Measurements from ENCODE around the gene FSTL4. TPM values are rescaled to one million over a fixed set of nuclear protein-coding genes. Genes with fewer than 3 reads are reported as not detected.

FSTL4 gene
- polyA plus RNA-seq, 1 donor from 2014 or later: 0.57 TPM

GRCh38 chr5:133421806-133422205, 190.5 kb downstream of the FSTL4 start:
- H3K27me3 ChIP-seq (ENCODE audit: insufficient read depth, low read depth, low read length): no peaks in the 10 kb centered on the region
- no peak overlapping the region for H3K4me2 ChIP-seq (ENCODE audit: low read length)
- H3K79me2 ChIP-seq (replicated peaks; ENCODE audit: insufficient read depth, low read length): no peaks in the 10 kb centered on the region
- H3K36me3 ChIP-seq (ENCODE audit: insufficient read depth, low read length): no peaks in the 10 kb centered on the region
- H3K9ac ChIP-seq (ENCODE audit: low read length): no peak overlapping the region
- H2AFZ ChIP-seq (ENCODE audit: low read depth, low read length): no peak overlapping the region
- no peak overlapping the region for H3K27ac ChIP-seq (ENCODE audit: low read length)
- TF ChIP-seq REST (IDR thresholded peaks at IDR 0.05; ENCODE audit: borderline replicate concordance): no peak
- TF ChIP-seq CTCF (IDR thresholded peaks at IDR 0.05; ENCODE audit: poor library complexity, severe bottlenecking): no peak
- TF ChIP-seq POLR2AphosphoS5 (IDR thresholded peaks at IDR 0.05): no peak
- no peak for TF ChIP-seq EP300 (conservative IDR thresholded peaks at IDR 0.05; ENCODE audit: poor library complexity, severe bottlenecking)
- no peak for TF ChIP-seq RAD21 (conservative IDR thresholded peaks at IDR 0.05)
- TF ChIP-seq TAF1 (IDR thresholded peaks at IDR 0.05; ENCODE audit: low read depth): no peak
- TF ChIP-seq EZH2 (IDR thresholded peaks at IDR 0.05; ENCODE audit: borderline replicate concordance, insufficient read depth, low read length, poor library complexity, severe bottlenecking): no peak
- TF ChIP-seq MXI1 (conservative IDR thresholded peaks at IDR 0.05; ENCODE audit: poor library complexity, severe bottlenecking): no peak
- no peak for TF ChIP-seq SMC3 (conservative IDR thresholded peaks at IDR 0.05; ENCODE audit: poor library complexity)
- no peaks in the 10 kb centered on the region for H3K9me2 ChIP-seq (ENCODE audit: insufficient read depth, low read length)
- no peaks in the 10 kb centered on the region for H3F3A ChIP-seq (ENCODE audit: insufficient read depth, low read length, poor library complexity, severe bottlenecking)
- no peak overlapping the region for H3K4me3 ChIP-seq (ENCODE audit: low read length)
- H3K9me3 ChIP-seq (ENCODE audit: low read length): no peaks in the 10 kb centered on the region
- no peaks in the 10 kb centered on the region for H4K20me1 ChIP-seq (ENCODE audit: insufficient read depth)

- H3K27me3 ChIP-seq (ENCODE audit: insufficient read depth, low read depth, low read length): no peaks in the 10 kb centered on the region
- no peaks in the 10 kb centered on the region for H3K9me2 ChIP-seq (ENCODE audit: insufficient read depth, low read length)
- no peak overlapping the region for H3K9ac ChIP-seq (ENCODE audit: low read length)
- no peak overlapping the region for H3K4me3 ChIP-seq (ENCODE audit: low read length)
- no peaks in the 10 kb centered on the region for H3K9me3 ChIP-seq (ENCODE audit: low read length)
- H4K20me1 ChIP-seq (ENCODE audit: insufficient read depth): no peaks in the 10 kb centered on the region
- H3K36me3 ChIP-seq (ENCODE audit: insufficient read depth, low read length): no peaks in the 10 kb centered on the region
- no peak overlapping the region for H2AFZ ChIP-seq (ENCODE audit: low read depth, low read length)
- no peak overlapping the region for H3K27ac ChIP-seq (ENCODE audit: low read length)
- no peaks in the 10 kb centered on the region for H3F3A ChIP-seq (ENCODE audit: insufficient read depth, low read length, poor library complexity, severe bottlenecking)
- no peaks in the 10 kb centered on the region for H3K79me2 ChIP-seq (replicated peaks; ENCODE audit: insufficient read depth, low read length)
- TF ChIP-seq EZH2 (IDR thresholded peaks at IDR 0.05; ENCODE audit: borderline replicate concordance, insufficient read depth, low read length, poor library complexity, severe bottlenecking) (no peak), SMC3 (conservative IDR thresholded peaks at IDR 0.05; ENCODE audit: poor library complexity) (peak; percentile 48), RAD21 (conservative IDR thresholded peaks at IDR 0.05) (peak; percentile 32), MXI1 (conservative IDR thresholded peaks at IDR 0.05; ENCODE audit: poor library complexity, severe bottlenecking) (no peak), EP300 (conservative IDR thresholded peaks at IDR 0.05; ENCODE audit: poor library complexity, severe bottlenecking) (no peak), REST (IDR thresholded peaks at IDR 0.05; ENCODE audit: borderline replicate concordance) (no peak), POLR2AphosphoS5 (IDR thresholded peaks at IDR 0.05) (no peak), TAF1 (IDR thresholded peaks at IDR 0.05; ENCODE audit: low read depth) (no peak), CTCF (IDR thresholded peaks at IDR 0.05; ENCODE audit: poor library complexity, severe bottlenecking) (no peak)
- H3K4me2 ChIP-seq (ENCODE audit: low read length): no peak overlapping the region
Observed at GRCh38 chr5:133421394-133421793, 190.9 kb downstream of the FSTL4 start.

Data from neural cell (in vitro differentiated cells).